Endothelial cell of umbilical vein (primary cell): ENCODE data around the gene AK9. TPM values are rescaled to one million over a fixed set of nuclear protein-coding genes. Genes with fewer than 3 reads are reported as not detected.

ENCODE experiments used
- BruUV-seq: library from RNA; stranded (reverse); fragments of 400-500 nt; replicated peaks from 2 replicates; lab custom pipeline; 2021; lab: Mats Ljungman, UMichigan
- CTCF ChIA-PET: fragments of 300-600, 350-600 bp; sonication (Branson Sonifier 250); formaldehyde crosslinking; loops from one replicate; lab custom pipeline; 2021; ENCODE audit warnings: antibody characterized with exemption, inconsistent platforms; lab: Charles Lee
- POLR2A ChIA-PET: fragments of 300-600, 350-600 bp; sonication (Branson Sonifier 250); formaldehyde crosslinking; loops from one replicate; lab custom pipeline; 2021; ENCODE audit warnings: antibody characterized with exemption, inconsistent platforms; lab: Charles Lee
- DNase-seq: peaks from one replicate; pipeline ENCODE4 v3.0.0-alpha.2; 2011; ENCODE audit warnings: low read depth, low spot score
- FAIRE-seq: peaks from 2 replicates; lab custom pipeline; 2011; peaks lifted over from hg19 to GRCh38; lab: Jason Lieb, UNC
- H2AFZ ChIP-seq: 2 replicates; pipeline ENCODE4 v1.6.0; 2012; ENCODE audit warnings: low read depth, low read length, control low read depth, inconsistent platforms
- H3K27ac ChIP-seq: 2 replicates; pipeline ENCODE4 v1.5.1; 2011; ENCODE audit warnings: low read depth, mild to moderate bottlenecking, control low read depth, low read length, moderate library complexity; ENCODE audit not compliant: insufficient read depth
- H3K27me3 ChIP-seq, 2 experiments: 2 replicates each; pipeline versions ENCODE4 v1.6.0 to v1.6.1; 2011; ENCODE audit warnings: low read length in 2 of 2, mixed read lengths in 1 of 2; ENCODE audit not compliant: control insufficient read depth in 2 of 2, insufficient read depth in 2 of 2
- H3K36me3 ChIP-seq, 2 experiments: 2 replicates in 1 of 2; 3 replicates in 1 of 2; pipeline ENCODE4 v1.5.1; 2011; ENCODE audit warnings: low read length in 2 of 2, mild to moderate bottlenecking in 1 of 2, moderate library complexity in 1 of 2; ENCODE audit not compliant: control insufficient read depth in 2 of 2, insufficient read depth in 2 of 2; ENCODE audit errors: extremely low read depth in 1 of 2
- H3K4me1 ChIP-seq: 3 replicates; pipeline ENCODE4 v1.5.1; 2011; ENCODE audit warnings: mild to moderate bottlenecking, low read length; ENCODE audit not compliant: control insufficient read depth, insufficient read depth; ENCODE audit errors: extremely low read depth
- H3K4me2 ChIP-seq: 2 replicates; pipeline ENCODE4 v1.6.1; 2011; ENCODE audit warnings: low read length, control low read depth, mixed read lengths; ENCODE audit not compliant: insufficient read depth
- H3K4me3 ChIP-seq, 3 experiments: fragments of 200-600 bp in 1 of 3; sonication (generic), shearing (Covaris generic) in 1 of 3; replicated peaks in 1 of 3; 2 replicates each; pipeline ENCODE4 v1.5.1; 2011 to 2016; ENCODE audit warnings: control low read depth in 3 of 3, low read length in 3 of 3, mild to moderate bottlenecking in 2 of 3, inconsistent platforms in 1 of 3, low read depth in 1 of 3, moderate library complexity in 1 of 3; ENCODE audit not compliant: insufficient read depth in 1 of 3
- H3K79me2 ChIP-seq: 2 replicates; pipeline ENCODE4 v1.6.0; 2012; ENCODE audit warnings: low read length, inconsistent platforms; ENCODE audit not compliant: control insufficient read depth, insufficient read depth
- H3K9ac ChIP-seq: replicated peaks from 2 replicates; pipeline ENCODE3; 2011; ENCODE audit warnings: low read length, control low read depth; ENCODE audit not compliant: insufficient read depth; ENCODE audit errors: extremely low read depth
- H3K9me1 ChIP-seq: replicated peaks from 3 replicates; pipeline ENCODE4 v1.6.0; 2011; ENCODE audit warnings: mild to moderate bottlenecking, low read length; ENCODE audit not compliant: control insufficient read depth, insufficient read depth; ENCODE audit errors: extremely low read depth
- H3K9me3 ChIP-seq: replicated peaks from 2 replicates; pipeline ENCODE4 v1.5.1; 2012; ENCODE audit warnings: low read length, inconsistent platforms; ENCODE audit not compliant: control insufficient read depth, insufficient read depth
- H4K20me1 ChIP-seq: replicated peaks from 2 replicates; pipeline ENCODE3; 2011; ENCODE audit warnings: mild to moderate bottlenecking, low read length; ENCODE audit not compliant: control insufficient read depth, insufficient read depth; ENCODE audit errors: extremely low read depth
- CTCF ChIP-seq, 2 donors: IDR thresholded peaks; 1 replicate in 1 of 2; 2 replicates in 1 of 2; pipeline ENCODE4 v1.5.1; 2011; ENCODE audit warnings: low read length in 2 of 2, mild to moderate bottlenecking in 2 of 2, moderate library complexity in 2 of 2, control low read depth in 1 of 2, inconsistent platforms in 1 of 2, low read depth in 1 of 2; ENCODE audit not compliant: insufficient read depth in 1 of 2; ENCODE audit errors: extremely low read depth in 1 of 2
- EZH2 ChIP-seq: IDR thresholded peaks from 2 replicates; pipeline ENCODE4 v1.6.1; 2012; ENCODE audit warnings: borderline replicate concordance, low read depth, mild to moderate bottlenecking, moderate library complexity, low read length, inconsistent platforms; ENCODE audit not compliant: severe bottlenecking
- FOS ChIP-seq: IDR thresholded peaks from 2 replicates; pipeline ENCODE4 v1.6.1; 2011; ENCODE audit warnings: mild to moderate bottlenecking, low read length, moderate library complexity, borderline replicate concordance; ENCODE audit not compliant: insufficient read depth
- GATA2 ChIP-seq: IDR thresholded peaks from 2 replicates; pipeline ENCODE4 v1.7.0; 2011; ENCODE audit warnings: low read depth, mild to moderate bottlenecking, moderate library complexity, mixed read lengths, low read length; ENCODE audit not compliant: insufficient read length, insufficient read depth
- JUN ChIP-seq: IDR thresholded peaks from 2 replicates; pipeline ENCODE4 v1.6.1; 2011; ENCODE audit warnings: borderline replicate concordance, low read depth; ENCODE audit not compliant: insufficient read length, insufficient read depth
- MAX ChIP-seq: IDR thresholded peaks from 2 replicates; pipeline ENCODE4 v1.6.1; 2011; ENCODE audit not compliant: insufficient read depth, insufficient read length
- MYC ChIP-seq: IDR thresholded peaks from one replicate; pipeline ENCODE4 v1.6.1; 2011; ENCODE audit warnings: mild to moderate bottlenecking, low read depth, low read length
- POLR2A ChIP-seq: IDR thresholded peaks from 2 replicates; pipeline ENCODE4 v1.6.1; 2012; ENCODE audit warnings: low read depth, mild to moderate bottlenecking, control low read depth, low read length
- POLR2AphosphoS5 ChIP-seq: IDR thresholded peaks from 2 replicates; pipeline ENCODE4 v1.6.1; 2012; ENCODE audit warnings: low read depth, mild to moderate bottlenecking, control low read depth, low read length, moderate library complexity; ENCODE audit not compliant: insufficient read depth
- dilution Hi-C: fragments of 300-500 bp; cut with MboI; formaldehyde crosslinking; loops from one replicate; pipeline ENCODE4 v1.15.0; 2019; ENCODE audit warnings: low sequenced_read_pairs; ENCODE audit not compliant: extremely low pct_ligation_motif_present
- intact Hi-C: fragments of 100-400 bp; cut with micrococcal nuclease; formaldehyde crosslinking; loops from one replicate; pipeline ENCODE4 v1.10.0; 2022
- polyA plus RNA-seq, 4 experiments: library from polyadenylated mRNA; depleted of rRNA in 3 of 4; stranded (reverse) in 3 of 4; unstranded in 1 of 4; fragments of >200 nt; gene quantifications; 2 replicates each; pipeline versions ENCODE4 v1.2.1 to v1.2.3, GENCODE V29; 2011 to 2012; ENCODE audit warnings: missing spikeins in 1 of 4
- total RNA-seq: library from RNA; stranded (reverse); gene quantifications from 2 replicates; pipeline ENCODE4 v1.2.3, GENCODE V29; 2021

The AK9 gene
- total and polyA plus RNA-seq, 2 donors (not counting 3 experiments of a cell fraction or from before 2014, with no cell fraction given): 1.4 to 3.2 TPM

DNA sequence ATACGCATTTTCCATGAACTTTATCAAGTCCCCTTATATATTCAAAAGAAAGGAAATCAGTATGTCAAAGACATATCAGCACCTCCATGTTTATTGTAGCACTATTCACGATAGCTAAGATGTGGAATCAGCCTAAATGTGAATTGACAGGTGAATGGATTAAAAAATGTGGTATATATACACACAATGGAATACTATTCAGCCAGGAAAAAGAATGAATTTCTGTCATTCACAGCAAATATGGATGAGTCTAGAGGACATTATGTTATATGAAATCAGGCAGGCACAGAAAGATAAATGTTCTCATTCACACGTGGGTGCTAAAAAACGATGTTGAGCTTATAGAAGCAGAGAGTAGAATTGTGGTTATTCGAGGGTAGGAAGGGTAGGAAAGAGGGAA is 5.4 kb upstream of the AK9 start:
- Histone ChIP-seq H3K27ac (no peak overlapping the region), H3K4me3 (no peak overlapping the region), H3K36me3 (no peaks in the 10 kb centered on the region), H3K9me3 (no peaks in the 10 kb centered on the region), H3K79me2 (no peaks in the 10 kb centered on the region), H3K27me3 (no peaks in the 10 kb centered on the region), H3K9me1 (no peaks in the 10 kb centered on the region), H3K4me2 (no peak overlapping the region), H3K9ac (no peak overlapping the region), H3K4me1 (peaks cover 5% of the 10 kb centered on the region), H4K20me1 (no peaks in the 10 kb centered on the region), H2AFZ (no peak overlapping the region)
- dilution Hi-C loops (no loop called here), intact Hi-C loops (loop anchor here (10.0 kb wide), 2 partner anchors 312 to 512 kb away; partner anchors contain the start of gene CD164)
- no peak for FAIRE-seq
- TF ChIP-seq MAX (no peak), GATA2 (no peak), CTCF (IDR thresholded peaks at IDR 0.05; ENCODE audit: extremely low read depth in 1 of 2, insufficient read depth in 1 of 2, low read depth in 1 of 2, low read length in 2 of 2) (no peak), POLR2AphosphoS5 (no peak), POLR2A (no peak), EZH2 (no peak), JUN (no peak), MYC (no peak), FOS (no peak)
- CTCF ChIA-PET: interaction anchor here (0.8 to 5.6 kb wide), 5 partner anchors 9 to 344 kb away, joined by 3 to 24 read pairs (median 5); no protein-coding TSS in a partner anchor
- POLR2A ChIA-PET: no interaction called here
- no TSS peak for BruUV-seq
- no peak for DNase-seq
